ENCODE data around the gene PMF1.

GRCh38 chr1:156230473-156230837, 17.6 kb downstream of the PMF1 start:
- TF ChIP-seq CTCF (IDR thresholded peaks at IDR 0.05) (no peak), RNF2 (IDR thresholded peaks at IDR 0.05; ENCODE audit: borderline replicate concordance, low read depth) (no peak), EP300 (IDR thresholded peaks at IDR 0.05) (no peak), RAD21 (conservative IDR thresholded peaks at IDR 0.05 in 1 of 2, IDR thresholded peaks at IDR 0.05 in 1 of 2) (no peak), MAX (IDR thresholded peaks at IDR 0.05) (no peak), CEBPB (IDR thresholded peaks at IDR 0.05) (no peak), PHF8 (IDR thresholded peaks at IDR 0.05; ENCODE audit: borderline replicate concordance, low read depth) (no peak), ESRRA (IDR thresholded peaks at IDR 0.05; ENCODE audit: borderline replicate concordance, low read length) (no peak), POLR2A (IDR thresholded peaks at IDR 0.05; ENCODE audit: low read length) (no peak)

All from A549 (cell line).